Measurements from ENCODE around the gene TRAF3IP1.

Gene TRAF3IP1

DNA sequence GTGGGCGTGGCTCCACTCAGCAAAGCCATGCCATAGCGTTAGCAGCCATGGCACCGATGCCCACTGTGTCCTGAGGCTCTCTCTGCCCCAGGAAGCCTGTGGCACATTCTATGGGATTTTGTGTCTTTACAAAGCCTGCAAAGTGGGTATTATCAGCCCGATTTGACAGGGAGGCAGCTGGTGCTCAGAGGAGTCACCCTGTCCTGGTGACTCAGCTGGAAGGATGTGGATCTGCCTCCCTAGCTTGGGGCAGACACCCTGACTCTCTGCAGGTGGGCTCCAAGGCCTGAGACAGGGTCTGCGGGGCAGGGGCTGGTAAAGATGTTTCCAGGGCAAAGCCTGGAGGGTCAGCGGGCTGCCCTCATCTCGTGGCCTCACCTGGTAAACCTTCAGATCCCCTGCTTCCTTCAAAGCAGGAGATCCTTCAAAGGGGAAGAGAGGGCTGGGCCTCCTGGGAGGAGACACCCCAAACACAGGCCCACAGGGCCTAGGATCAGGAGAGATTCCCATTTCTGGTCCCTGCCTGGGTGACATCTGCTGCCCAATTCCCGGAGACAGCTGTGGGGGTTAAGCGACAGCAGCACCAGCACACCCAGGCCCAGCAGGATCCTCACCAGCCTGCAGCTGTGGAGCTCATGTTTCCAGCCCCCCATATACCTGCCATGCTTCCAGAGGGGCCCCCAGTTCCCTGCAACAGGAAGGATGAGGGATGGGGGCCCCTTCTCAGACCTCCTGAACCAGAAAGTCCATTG, 103.4 kb downstream of the TRAF3IP1 start:
- no peak overlapping the region for H3K4me3 ChIP-seq (ENCODE audit: low read depth, low read length)
- TF ChIP-seq, protein P1, sequence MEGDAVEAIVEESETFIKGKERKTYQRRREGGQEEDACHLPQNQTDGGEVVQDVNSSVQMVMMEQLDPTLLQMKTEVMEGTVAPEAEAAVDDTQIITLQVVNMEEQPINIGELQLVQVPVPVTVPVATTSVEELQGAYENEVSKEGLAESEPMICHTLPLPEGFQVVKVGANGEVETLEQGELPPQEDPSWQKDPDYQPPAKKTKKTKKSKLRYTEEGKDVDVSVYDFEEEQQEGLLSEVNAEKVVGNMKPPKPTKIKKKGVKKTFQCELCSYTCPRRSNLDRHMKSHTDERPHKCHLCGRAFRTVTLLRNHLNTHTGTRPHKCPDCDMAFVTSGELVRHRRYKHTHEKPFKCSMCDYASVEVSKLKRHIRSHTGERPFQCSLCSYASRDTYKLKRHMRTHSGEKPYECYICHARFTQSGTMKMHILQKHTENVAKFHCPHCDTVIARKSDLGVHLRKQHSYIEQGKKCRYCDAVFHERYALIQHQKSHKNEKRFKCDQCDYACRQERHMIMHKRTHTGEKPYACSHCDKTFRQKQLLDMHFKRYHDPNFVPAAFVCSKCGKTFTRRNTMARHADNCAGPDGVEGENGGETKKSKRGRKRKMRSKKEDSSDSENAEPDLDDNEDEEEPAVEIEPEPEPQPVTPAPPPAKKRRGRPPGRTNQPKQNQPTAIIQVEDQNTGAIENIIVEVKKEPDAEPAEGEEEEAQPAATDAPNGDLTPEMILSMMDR (IDR thresholded peaks at IDR 0.05; ENCODE audit: low read depth, low read length, missing control alignments) = no peak
- DNase-seq (ENCODE audit: low read depth) = no peak

DNA sequence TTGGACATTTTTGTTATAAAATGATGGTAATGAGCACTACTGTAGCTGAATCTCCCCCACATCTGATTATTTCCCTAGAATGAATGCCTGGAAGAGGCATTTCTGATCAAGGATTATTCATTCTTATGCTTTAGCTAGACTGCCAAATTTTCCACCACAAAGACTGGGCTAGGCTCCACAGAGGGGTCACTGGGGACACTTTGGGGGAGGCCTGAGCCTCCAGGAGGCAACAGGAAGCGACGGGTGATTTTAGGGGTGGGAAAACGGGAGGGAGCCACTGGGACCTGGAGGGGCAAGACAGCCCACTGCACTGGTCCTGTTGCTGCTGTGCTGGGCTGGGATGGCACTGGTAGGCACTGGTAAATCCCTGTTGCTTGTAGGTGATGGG, 104.0 kb downstream of the TRAF3IP1 start:
- no peak for DNase-seq (ENCODE audit: low read depth)
- no peak overlapping the region for H3K4me3 ChIP-seq (ENCODE audit: low read depth, low read length)
- TF ChIP-seq, protein P1 (IDR thresholded peaks at IDR 0.05; ENCODE audit: low read depth, low read length, missing control alignments) = no peak

DNA sequence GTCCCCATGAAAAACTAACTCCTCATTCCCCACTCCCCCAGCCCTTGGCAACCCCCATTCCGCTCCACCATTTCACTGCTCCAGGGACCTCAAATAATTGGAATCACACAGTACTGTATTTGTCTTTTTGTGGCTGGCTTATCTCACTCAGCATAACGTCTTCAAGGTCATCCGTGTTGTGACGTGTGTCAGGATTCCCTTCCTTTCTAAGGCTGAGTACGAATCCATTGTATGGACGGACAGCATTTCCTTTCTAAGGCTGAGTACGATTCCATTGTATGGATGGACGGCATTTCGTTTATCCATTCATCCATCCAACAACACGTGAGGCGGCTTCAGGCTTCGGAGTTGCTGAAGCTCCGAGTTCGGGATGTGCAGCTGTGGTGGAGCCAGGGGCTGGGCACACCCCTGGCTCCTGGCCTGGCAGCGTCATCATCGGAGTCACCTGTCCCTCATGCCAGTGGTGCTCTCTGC, 105.2 kb downstream of the TRAF3IP1 start:
- DNase-seq (ENCODE audit: low read depth) = no peak
- peak overlapping the region; percentile 98; the same call in 1 of the 2 replicates for H3K4me3 ChIP-seq (ENCODE audit: low read depth, low read length)
- TF ChIP-seq, protein P1 (IDR thresholded peaks at IDR 0.05; ENCODE audit: low read depth, low read length, missing control alignments) = no peak

DNA sequence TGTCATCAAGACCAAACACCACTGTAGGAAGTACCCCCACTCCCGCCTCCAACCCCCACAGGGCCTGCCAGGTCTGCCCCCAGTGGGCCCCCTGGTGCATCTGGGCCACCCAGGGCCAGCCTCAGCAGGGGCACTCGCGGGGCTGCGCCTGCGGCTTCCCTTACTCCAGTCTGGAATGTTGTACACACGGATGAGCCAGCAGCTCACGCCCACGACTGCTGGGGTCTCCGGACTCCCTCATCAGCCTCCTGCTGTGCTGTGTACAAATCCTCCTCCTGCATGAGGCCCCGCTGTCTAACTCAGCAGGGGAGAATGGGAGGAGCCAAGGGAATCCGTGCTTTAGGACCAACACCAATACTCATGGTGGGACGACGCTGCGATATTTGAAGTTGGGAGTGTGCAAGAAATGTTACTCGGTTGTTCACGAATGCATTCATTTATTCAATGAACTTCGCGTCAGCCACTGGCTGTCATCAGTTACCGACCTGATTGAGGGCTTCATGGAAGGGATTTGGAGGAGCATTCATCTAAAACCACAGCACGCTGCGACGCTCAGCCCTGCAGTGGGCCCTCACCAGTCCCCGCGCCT, 105.8 kb downstream of the TRAF3IP1 start:
- TF ChIP-seq, protein P1 (IDR thresholded peaks at IDR 0.05; ENCODE audit: low read depth, low read length, missing control alignments) = no peak
- no peak for DNase-seq (ENCODE audit: low read depth)

DNA sequence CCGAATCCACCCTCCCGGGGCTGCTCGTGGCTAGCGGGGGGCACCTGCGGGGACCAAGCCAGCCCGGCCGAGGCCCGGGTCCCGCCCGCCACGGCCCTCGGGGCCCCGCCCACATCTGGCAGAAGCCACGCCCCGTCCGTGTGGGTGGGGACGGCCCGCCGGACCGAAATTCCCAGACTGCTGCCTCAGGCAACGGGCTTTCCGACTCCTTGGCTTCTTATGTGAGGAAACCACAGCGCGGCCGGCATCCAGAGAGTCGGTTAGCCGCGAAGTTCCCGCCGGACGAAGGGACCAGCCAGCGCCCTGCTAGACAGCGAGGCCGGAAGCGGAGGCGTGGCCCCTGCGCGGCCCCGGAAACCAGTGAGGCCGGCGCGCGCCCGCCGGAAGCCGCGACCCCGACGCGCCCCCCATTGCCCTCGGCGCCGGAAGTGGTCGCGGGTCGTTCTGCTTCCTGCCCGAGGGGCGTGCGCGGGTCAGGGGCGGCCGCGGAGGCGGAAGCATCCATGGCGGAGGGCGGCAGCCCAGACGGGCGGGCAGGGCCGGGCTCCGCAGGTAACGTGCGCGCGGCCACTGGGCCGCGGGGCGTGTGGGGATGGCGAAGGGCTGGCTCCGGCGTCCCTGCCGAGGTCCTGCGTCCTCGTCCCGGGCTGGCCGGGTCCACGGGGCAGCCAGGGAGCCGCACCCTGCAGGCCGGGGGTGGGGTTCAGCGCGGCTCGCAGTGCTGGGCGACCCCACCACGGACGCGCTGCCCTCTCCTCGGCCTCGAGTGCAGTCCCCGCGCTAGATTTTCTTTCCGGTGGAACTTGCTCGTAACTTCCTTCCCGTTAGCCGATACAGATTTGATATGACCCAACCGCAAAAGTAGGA, 106.5 kb downstream of the TRAF3IP1 start, which contains the start of gene ASB1:
Gene ASB1 (plus strand): TSS at position 360 of the 867 bp plus-strand sequence. CDS start 144 bp downstream, at position 504.
- H3K4me3 ChIP-seq (ENCODE audit: low read depth, low read length) = peak within 1 kb of the TSS; percentile 98
- TF ChIP-seq, protein P1 (IDR thresholded peaks at IDR 0.05; ENCODE audit: low read depth, low read length, missing control alignments) = no peak
- DNase-seq (ENCODE audit: low read depth) = peak; percentile 36

More for the DNA sequence above, 105.8 kb downstream of the TRAF3IP1 start:
- peak overlapping the region; percentile 98 for H3K4me3 ChIP-seq (ENCODE audit: low read depth, low read length)

DNA sequence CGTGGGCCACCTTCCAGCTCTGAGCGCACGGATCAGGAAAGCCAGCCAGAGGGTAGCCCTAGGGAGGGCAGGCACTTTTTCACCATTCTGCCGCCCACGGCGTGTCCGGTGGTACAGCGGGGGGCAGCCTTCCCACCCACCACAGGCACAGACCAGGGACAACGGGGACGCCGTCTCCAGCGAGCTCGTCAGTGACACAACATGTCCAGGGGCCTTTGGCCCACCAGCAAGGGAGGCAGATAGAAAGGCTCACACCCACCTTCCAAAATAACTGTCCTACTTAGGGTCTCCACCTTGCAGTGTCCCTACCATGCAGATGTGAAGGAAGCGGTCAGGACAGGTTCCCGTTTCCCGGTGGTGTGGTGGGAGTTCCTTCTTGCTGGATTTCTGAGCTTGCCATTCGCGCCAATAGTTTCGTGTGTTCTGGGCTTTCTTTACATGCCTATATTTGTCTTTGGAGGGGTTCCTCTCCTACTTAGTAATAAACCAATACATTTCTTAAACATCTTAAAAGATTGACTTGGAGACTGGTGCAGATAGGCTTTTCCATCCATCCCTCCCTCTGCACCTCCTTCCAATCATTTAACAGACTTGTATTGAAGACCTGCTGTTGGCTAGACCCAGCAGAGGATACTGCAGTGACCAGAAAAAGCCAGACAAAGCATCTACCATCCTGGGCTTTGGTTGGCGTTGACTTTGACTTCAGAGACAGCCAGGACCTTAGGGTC, 107.3 kb downstream of the TRAF3IP1 start:
- no peak for DNase-seq (ENCODE audit: low read depth)
- TF ChIP-seq, protein P1 (IDR thresholded peaks at IDR 0.05; ENCODE audit: low read depth, low read length, missing control alignments) = no peak
- peak overlapping the region; percentile 98 for H3K4me3 ChIP-seq (ENCODE audit: low read depth, low read length)
